GM18951 (cell line): ENCODE data around the gene AGR3.

Experiments
- POLR2A ChIP-seq: IDR thresholded peaks from 4 replicates; pipeline ENCODE4 v1.6.1; 2011; ENCODE audit warnings: mild to moderate bottlenecking; ENCODE audit not compliant: insufficient read length, insufficient read depth; ENCODE audit errors: extremely low read depth
- in situ Hi-C: fragments of 300-500 bp; cut with MboI; formaldehyde crosslinking; loops from one replicate; pipeline ENCODE4 v1.12.0; 2022; ENCODE audit warnings: low sequenced_read_pairs, mixed read lengths, inconsistent platforms; ENCODE audit not compliant: unreplicated experiment

AGR3 gene

GRCh38 chr7:16881844-16882243, at the start of gene AGR3:
TSS of gene AGR3 (minus strand) at chr7:16881983. CDS start at chr7:16878618, 3,365 bp downstream.
- in situ Hi-C loops, result no loop called here

GRCh38 chr7:16930946-16931345, 49.2 kb upstream of the AGR3 start:
- in situ Hi-C loops, result no loop called here

More at GRCh38 chr7:16881844-16882243, at the start of gene AGR3:
- no peak for TF ChIP-seq POLR2A

GRCh38 chr7:16929146-16929762, 47.5 kb upstream of the AGR3 start:
- in situ Hi-C loops, result no loop called here

More at GRCh38 chr7:16930946-16931345, 49.2 kb upstream of the AGR3 start:
- TF ChIP-seq POLR2A, result no peak

GRCh38 chr7:16926861-16927260, 45.1 kb upstream of the AGR3 start:
- in situ Hi-C loops, result no loop called here
- no peak for TF ChIP-seq POLR2A

More at GRCh38 chr7:16929146-16929762, 47.5 kb upstream of the AGR3 start:
- no peak for TF ChIP-seq POLR2A

GRCh38 chr7:16926283-16926682, 44.5 kb upstream of the AGR3 start:
- no peak for TF ChIP-seq POLR2A
- in situ Hi-C loops, result no loop called here

DNA sequence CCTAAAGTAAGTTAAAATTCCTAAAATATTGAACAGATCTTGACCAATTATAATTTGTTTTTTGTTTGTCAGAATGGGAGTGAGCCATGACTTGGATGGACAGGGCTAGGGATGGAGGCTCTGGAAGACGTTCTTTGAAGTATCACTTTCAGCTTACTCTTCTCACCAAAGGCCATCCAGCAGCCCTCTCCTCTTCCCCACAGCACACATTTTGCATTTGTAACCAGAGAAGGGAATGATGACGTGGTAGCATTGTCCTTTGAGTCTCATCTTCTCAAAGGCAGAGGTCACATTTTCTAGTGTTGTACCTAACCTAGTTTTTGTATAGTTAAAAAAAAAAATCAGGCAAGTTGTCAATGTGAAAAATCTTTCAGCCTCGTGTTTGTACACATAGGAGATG, 43.8 kb upstream of the AGR3 start:
- no peak for TF ChIP-seq POLR2A

GRCh38 chr7:16923019-16923418, 41.2 kb upstream of the AGR3 start:
- TF ChIP-seq POLR2A, result no peak
- in situ Hi-C loops, result no loop called here

More for the DNA sequence above, 43.8 kb upstream of the AGR3 start:
- in situ Hi-C loops, result no loop called here

DNA sequence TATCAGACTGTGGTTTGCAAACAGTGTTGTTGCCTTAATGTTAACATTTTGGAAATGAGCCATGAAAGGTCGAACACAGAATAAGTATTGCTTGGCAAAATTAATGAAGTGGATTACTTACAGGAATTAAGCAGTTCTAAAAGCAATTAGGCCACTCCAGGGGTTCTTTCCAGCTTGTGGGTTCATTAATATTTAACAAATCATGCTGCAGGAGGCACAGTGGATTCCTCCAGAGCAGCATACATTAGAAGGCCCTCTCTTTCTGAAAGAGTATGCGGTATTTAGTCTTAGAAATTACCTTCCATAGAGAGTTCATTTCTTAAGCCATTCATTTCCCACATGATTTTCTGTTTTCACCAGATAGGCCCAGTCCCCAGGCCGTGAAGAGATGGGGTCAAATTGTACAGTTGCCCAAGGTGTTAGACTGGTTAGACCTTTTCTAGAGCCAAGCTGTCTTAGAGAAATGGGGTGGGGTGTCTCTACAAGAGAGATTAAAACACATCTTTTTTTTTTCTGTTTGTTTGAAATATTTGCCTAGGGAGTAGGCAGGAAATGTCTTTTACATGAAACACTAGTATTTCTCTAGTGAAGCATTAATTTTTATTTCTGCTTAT, 40.0 kb upstream of the AGR3 start:
- no peak for TF ChIP-seq POLR2A
- in situ Hi-C loops, result no loop called here

- in situ Hi-C loops, result no loop called here
- no peak for TF ChIP-seq POLR2A
Measured at GRCh38 chr7:16921151-16921550, 39.4 kb upstream of the AGR3 start.

DNA sequence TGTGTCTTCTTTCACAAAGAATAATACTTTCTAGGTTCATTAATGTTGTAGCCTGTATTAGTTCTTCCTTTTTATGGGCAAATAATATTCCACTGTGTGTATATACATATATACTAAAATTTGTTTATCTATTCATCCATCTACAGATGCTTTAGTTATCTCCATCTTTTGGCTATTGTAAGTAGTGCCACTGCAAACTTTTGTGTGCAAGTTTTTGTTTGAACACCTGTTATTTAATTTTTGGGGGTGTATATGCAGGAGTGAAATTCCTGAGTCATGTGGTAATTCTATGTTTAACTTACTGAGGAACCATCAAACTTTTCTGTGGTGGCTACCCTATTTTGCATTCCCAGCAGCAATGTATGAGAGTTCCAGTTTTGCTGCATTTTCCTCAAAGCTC, 37.7 kb upstream of the AGR3 start:
- in situ Hi-C loops, result no loop called here
- no peak for TF ChIP-seq POLR2A

DNA sequence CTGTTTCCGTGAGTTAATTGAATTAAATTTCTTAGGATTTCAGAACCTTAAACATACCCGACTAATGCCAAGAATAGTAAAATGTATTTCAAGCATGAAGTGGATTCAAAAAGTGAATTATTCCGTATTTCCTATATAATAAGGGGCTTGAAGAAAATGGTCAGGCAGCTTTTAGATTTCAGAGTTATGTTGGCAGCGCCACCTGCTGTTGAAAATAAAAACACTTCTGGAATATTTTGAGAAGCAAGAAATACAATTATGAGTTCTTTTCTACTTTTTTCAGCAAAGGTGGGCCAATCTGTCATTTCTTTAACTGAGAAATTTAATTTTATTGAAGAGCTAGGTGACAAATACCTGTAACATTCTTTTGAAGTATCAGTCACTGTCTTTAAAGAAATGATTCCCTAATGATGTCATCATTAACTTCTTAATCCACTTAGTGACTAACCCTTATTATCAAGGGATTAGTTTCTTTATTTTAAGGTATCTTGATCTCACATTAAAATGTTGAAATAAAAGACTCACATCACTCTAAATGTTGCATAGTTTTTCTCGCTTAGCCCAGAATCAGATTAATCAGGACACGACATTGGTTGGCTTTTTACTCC, 36.6 kb upstream of the AGR3 start:
- in situ Hi-C loops, result no loop called here
- TF ChIP-seq POLR2A, result no peak

DNA sequence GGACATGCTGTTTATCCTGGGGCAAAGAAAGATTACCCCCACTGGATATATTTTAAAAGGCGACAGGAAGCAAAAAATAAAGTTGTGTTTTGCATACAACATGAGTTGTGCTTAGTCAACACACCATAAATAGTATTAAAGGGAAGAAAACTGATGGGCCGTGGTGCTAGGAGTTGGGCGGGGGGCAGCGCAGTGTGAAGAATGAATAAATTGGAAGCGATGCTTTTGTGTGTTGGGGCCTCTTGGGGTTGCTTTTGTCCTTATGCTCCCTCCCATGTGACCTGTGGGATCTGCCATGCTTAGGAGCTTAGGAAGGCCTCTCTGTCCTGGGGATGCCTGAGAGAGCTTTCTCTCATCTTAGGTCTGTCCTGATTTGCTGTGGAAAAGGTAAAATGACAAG, 35.0 kb upstream of the AGR3 start:
- TF ChIP-seq POLR2A, result no peak
- in situ Hi-C loops, result no loop called here

DNA sequence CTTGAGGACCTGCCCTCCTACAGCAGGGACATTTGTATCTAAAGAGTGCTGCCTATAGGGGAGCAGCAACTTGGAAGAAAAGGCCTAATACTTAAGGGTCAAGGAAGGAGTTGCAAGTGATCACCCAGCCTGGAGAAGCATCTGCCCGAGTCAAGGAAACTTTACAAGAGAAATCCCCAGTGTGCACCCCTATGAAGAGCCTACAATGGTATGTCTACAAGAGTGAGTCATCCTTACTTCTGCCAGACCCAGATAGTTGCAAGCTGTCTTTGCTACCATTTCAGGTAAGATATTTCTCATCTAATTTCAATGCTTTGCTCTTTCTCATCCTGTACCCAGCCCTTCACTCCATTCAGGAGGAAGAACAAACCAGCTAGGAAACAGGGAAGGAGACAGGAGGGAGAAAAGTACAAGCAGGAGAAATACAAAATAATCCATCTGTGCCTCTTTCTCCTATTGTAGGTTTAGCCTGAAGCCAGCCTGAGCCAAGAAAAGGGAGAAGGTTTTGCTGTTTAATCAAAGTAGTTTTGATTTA, 34.4 kb upstream of the AGR3 start:
- in situ Hi-C loops, result no loop called here

GRCh38 chr7:16915405-16915804, 33.6 kb upstream of the AGR3 start:
- in situ Hi-C loops, result no loop called here
- TF ChIP-seq POLR2A, result no peak

More for the DNA sequence above, 34.4 kb upstream of the AGR3 start:
- no peak for TF ChIP-seq POLR2A
